Endothelial cell (in vitro differentiated cells): ENCODE results near the gene PYROXD2. TPM values are rescaled to one million over a fixed set of nuclear protein-coding genes. Genes with fewer than 3 reads are reported as not detected.

Source experiments
- DNase-seq: peaks from one replicate; pipeline ENCODE4 v3.0.0; 2021; ENCODE audit warnings: low spot score
- H3K27ac Mint-ChIP-seq: one replicate; pipeline ENCODE4 v1.8.0; 2021; ENCODE audit warnings: mixed read lengths, inconsistent platforms; ENCODE audit not compliant: unreplicated experiment
- H3K27me3 Mint-ChIP-seq: one replicate; pipeline ENCODE4 v1.8.0; 2021; ENCODE audit warnings: mild to moderate bottlenecking, moderate library complexity, mixed read lengths, inconsistent platforms; ENCODE audit not compliant: unreplicated experiment
- H3K36me3 Mint-ChIP-seq: one replicate; pipeline ENCODE4 v1.8.0; 2021; ENCODE audit warnings: mild to moderate bottlenecking, low read depth, mixed read lengths, inconsistent platforms; ENCODE audit not compliant: unreplicated experiment
- H3K4me1 Mint-ChIP-seq: one replicate; pipeline ENCODE4 v1.8.0; 2021; ENCODE audit warnings: mild to moderate bottlenecking, mixed read lengths, inconsistent platforms; ENCODE audit not compliant: unreplicated experiment
- H3K4me3 Mint-ChIP-seq: one replicate; pipeline ENCODE4 v1.8.0; 2021; ENCODE audit warnings: mild to moderate bottlenecking, mixed read lengths, inconsistent platforms; ENCODE audit not compliant: unreplicated experiment
- H3K9me3 Mint-ChIP-seq: one replicate; pipeline ENCODE4 v1.8.0; 2021; ENCODE audit warnings: mixed read lengths, inconsistent platforms; ENCODE audit not compliant: unreplicated experiment
- CTCF ChIP-seq: fragments of 200-600 bp; sonication (generic); IDR thresholded peaks from one replicate; pipeline ENCODE4 v1.5.0; 2021; ENCODE audit warnings: antibody characterized with exemption; ENCODE audit not compliant: unreplicated experiment
- total RNA-seq: library from RNA; stranded (reverse); fragmentation: NEBNext Ultra II Directional; extraction: Animal tissue kit (Norgen Biotek cat#: 25700); gene quantifications from one replicate; pipeline ENCODE4 v1.2.1, GENCODE V29; 2021; ENCODE audit not compliant: unreplicated experiment

The PYROXD2 gene
- total RNA-seq, 1 donor from 2014 or later: 5.8 TPM

GRCh38 chr10:98364432-98365102, 50.4 kb downstream of the PYROXD2 start:
- Mint-ChIP-seq H3K4me1 (peaks cover 17% of the 10 kb centered on the region), H3K27me3 (peaks cover 3% of the 10 kb centered on the region), H3K9me3 (no peaks in the 10 kb centered on the region), H3K36me3 (peaks cover 5% of the 10 kb centered on the region), H3K27ac (peak overlapping the region; percentile 30), H3K4me3 (no peak overlapping the region)
- DNase-seq: no peak
- no peak for TF ChIP-seq CTCF

GRCh38 chr10:98363220-98363619, 51.8 kb downstream of the PYROXD2 start:
- Mint-ChIP-seq H3K9me3 (no peaks in the 10 kb centered on the region), H3K4me1 (peaks cover 17% of the 10 kb centered on the region), H3K27ac (no peak overlapping the region), H3K27me3 (peaks cover 1% of the 10 kb centered on the region), H3K4me3 (no peak overlapping the region), H3K36me3 (peaks cover under 1% of the 10 kb centered on the region)
- no peak for DNase-seq
- TF ChIP-seq CTCF: no peak

GRCh38 chr10:98361131-98362025, 53.6 kb downstream of the PYROXD2 start:
- TF ChIP-seq CTCF: no peak
- no peak for DNase-seq
- Mint-ChIP-seq H3K4me1 (peaks cover 12% of the 10 kb centered on the region), H3K27ac (no peak overlapping the region), H3K27me3 (peaks cover 6% of the 10 kb centered on the region), H3K9me3 (no peaks in the 10 kb centered on the region), H3K4me3 (no peak overlapping the region), H3K36me3 (no peaks in the 10 kb centered on the region)

- peaks cover 31% of the 10 kb centered on the region for H3K4me1 Mint-ChIP-seq
- no peak overlapping the region for H3K27ac Mint-ChIP-seq
- no peaks in the 10 kb centered on the region for H3K9me3 Mint-ChIP-seq
- no peak for TF ChIP-seq CTCF
- H3K27me3 Mint-ChIP-seq: peaks cover 10% of the 10 kb centered on the region
- H3K4me3 Mint-ChIP-seq: no peak overlapping the region
- no peaks in the 10 kb centered on the region for H3K36me3 Mint-ChIP-seq
- DNase-seq: no peak
These were observed 57.7 kb downstream of the PYROXD2 start for GRCh38 chr10:98357194-98357822.
